ENCODE data around the gene SMG9.
"Not testable (repeated sequence)": the region's sequence is repeated elsewhere in the genome, so short reads cannot be mapped to it uniquely, and the experiment has no call there.

The SMG9 gene

DNA sequence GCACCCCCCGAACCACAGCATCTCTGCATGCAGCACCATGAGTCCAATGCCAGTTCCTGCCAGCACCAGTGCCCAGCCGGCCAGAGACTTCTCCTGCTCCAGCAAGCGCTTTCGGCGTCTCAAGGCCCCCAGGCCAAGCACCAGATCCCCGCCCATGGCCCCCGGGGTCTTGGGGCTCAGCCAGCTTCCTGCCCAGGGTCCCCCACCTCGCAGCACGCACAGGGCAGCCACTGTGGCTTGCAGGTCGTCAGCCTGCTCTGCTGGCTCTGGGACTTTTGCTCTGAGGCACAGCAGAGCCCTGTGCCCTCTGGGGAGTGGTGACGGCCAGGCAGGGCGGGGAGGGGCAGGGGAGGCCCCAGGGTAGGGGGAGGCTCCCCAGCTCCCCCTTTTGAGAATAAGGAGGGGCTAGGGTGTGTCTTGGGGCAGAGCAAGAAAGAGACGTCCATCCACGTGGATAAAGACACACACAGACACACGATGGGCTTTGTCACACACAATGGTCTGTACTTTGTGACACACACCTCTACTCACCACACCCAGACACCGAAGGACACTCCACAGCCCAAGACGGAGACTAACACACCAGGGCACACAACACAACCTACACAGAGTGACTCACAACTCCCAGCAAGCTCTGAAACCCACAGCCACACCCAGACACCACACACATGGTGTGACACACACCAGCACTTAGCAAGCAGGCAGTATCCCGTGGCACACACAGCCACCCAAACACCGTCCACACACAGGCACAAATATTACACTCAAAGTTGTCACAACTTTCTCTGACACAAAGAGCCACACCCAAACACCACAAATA is 26.2 kb upstream of the SMG9 start, which contains the start of gene KCNN4:
TSS of gene KCNN4 (minus strand) at position 268 of the 820 bp plus-strand sequence. CDS start at position 156, 112 bp downstream.
- peak; percentile 46 to 78 (median 50) for DNase-seq (ENCODE audit: low read depth in 4 of 4, low spot score in 1 of 4)

DNA sequence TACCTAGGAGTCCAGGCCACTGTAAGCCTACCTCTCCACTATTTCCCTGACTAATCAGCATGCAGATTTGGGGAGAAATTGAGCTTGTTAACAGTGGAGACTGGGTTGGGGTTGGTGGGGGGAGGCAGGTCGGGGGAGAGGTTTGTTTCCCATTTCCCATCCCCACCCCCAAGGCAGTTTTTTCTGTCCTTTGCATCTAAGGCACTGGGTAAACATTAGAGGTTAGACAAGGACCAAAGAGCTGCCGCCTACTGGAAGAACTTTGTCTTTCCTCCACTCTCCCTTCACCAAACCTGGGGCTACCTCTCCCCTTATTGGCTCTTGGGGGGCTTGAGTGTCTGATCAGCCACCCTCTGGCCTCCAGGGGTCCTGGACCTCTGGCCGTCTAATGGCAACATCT is 25.1 kb upstream of the SMG9 start:
- DNase-seq (ENCODE audit: low read depth in 4 of 4, low spot score in 1 of 4): no peak

DNA sequence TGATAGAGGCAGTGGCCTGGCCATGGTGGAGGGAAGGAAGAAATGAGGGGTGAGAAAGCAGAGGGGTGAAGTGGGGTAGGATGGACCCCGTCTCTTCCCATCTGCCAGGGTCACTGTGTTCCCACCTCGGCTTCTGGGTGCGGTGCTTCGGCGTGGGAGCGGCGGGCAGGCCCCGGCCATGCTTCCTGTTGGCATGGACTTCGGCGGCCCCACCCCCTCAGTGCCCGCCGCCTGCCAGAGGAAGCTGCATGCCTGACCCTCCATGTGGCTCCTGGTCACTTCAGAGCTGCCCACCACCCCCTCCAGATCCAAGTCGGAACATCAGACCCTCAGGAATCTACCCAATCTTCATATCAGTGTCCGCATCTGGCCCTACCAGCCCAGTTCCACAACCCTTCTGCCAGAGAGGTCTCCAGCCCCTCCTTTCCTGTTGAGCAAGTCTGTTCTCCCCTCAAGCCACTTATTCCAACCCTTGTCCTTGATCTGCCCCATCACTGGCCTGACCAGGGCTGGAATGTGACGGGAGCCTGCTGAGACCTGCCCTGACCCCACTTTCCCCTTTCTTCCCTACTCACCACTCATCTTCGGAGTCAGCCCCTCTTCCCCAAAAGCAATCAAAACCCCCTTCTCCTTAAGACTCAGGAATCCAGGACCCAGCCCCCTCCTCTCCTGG is 24.5 kb upstream of the SMG9 start:
- no peak for DNase-seq (ENCODE audit: low read depth in 4 of 4, low spot score in 1 of 4)

DNA sequence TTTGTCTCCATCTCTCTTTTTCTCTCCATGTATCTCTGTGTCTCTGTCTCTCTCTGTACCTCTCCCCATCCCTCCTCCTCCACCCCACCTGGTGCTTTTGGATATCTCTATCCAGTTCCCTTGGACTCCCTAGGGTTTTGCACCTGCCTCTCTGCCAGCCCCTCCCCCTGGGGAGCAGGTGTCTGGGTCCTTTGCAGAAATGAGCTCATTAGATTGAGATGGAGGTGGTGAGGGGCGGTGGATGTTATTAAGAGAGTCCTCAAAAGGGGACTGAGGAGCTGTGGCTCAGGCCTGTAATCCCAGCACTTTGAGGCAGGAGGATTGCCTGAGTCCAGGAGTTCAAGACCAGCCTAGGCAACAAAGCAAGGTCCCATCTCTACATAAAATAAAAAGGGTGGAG is 23.9 kb upstream of the SMG9 start:
- DNase-seq (ENCODE audit: low read depth in 4 of 4, low spot score in 1 of 4): no peak

DNA sequence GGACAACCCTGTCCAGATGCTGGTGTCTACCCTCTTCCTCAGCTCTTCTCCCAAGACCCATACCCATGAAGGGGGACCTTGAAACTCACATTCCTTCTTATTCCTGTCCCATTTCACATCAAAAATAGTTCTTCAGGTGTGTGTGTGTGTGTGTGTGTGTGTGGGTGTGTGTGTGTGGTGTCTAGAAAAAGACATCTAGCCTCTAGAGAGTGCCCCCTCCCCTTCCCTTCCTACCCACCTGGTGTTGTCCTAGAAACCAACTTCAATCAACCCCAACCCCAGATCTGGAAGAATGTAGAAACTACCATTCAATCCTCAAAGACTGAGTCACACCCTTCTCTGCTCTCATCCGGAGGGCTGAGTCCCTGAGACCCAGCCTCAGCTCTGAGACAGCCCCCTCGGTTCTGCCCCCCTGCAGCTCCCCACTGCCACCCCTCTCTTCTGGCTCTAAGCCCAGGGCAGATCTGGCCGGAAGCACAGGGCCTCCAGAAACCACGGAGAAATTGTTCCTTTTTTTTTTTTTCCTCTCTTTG is 22.5 kb upstream of the SMG9 start:
- DNase-seq (ENCODE audit: low read depth in 4 of 4, low spot score in 1 of 4): no peak

DNA sequence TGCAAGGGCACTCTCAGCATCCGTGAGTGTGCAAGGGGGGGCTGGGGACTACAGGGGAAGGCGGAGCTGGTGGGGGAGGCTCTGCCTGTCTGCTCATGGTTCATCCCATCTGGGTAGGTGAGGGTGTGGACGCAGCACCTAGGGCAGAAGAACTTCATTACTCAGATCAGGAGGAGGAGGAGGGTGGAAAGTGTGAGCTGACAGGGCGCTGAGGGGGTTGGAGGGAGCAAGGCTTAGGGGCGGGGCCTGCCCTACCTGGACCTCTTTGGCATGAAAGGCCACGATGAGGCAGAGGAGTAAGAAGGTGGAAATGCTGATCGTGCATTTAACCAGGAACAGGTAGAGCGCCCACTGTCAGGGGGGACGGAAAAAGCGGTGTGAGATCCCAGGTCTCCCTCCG is 21.5 kb upstream of the SMG9 start:
- DNase-seq (ENCODE audit: low read depth in 4 of 4, low spot score in 1 of 4): peak in 3 of 4 experiments; percentile 36 to 81 (median 53)

DNA sequence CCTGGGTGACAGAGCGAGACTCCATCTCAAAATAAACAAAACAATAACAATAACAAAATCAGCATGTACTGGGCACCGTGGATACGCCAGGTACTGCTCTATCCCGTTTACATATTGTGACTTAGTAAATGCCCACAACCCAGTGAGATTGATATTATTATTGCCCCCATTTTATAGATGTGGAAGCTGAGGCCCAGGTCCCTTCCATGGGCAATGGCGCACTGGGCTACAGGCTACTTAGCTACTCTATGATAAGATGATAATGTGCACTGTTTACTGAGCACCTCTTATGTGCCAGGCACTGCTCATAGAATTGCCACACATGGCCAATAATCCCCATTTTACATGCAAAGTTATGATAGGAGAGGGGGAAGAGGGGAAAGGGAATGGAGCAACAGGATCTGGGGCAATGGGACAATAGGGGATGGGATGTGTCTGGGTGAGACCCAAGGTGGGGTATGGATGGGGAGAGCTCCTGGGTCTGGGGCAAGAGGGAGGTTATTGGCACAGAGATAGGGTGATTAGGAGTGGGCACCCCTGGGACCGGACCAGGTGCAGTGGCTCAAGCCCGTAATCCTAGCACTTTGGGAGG is 20.6 kb upstream of the SMG9 start:
- DNase-seq (ENCODE audit: low read depth in 4 of 4, low spot score in 1 of 4): no peak

DNA sequence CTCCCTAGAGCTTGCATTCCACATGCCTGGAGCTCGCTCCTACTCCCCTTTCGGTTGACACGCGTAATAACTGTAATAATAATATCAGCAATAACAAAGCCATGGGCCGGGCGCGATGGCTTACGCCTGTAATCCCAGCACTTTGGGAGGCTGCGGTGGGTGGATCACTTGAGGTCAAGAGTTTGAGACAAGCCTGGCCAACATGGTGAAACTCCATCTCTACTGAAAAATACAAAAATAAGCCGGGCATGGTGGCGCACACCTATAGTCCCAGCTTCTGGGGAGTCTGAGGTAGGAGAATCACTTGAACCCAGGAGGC is 20.1 kb upstream of the SMG9 start:
- DNase-seq (ENCODE audit: low read depth in 4 of 4, low spot score in 1 of 4): not testable (repeated sequence)

DNA sequence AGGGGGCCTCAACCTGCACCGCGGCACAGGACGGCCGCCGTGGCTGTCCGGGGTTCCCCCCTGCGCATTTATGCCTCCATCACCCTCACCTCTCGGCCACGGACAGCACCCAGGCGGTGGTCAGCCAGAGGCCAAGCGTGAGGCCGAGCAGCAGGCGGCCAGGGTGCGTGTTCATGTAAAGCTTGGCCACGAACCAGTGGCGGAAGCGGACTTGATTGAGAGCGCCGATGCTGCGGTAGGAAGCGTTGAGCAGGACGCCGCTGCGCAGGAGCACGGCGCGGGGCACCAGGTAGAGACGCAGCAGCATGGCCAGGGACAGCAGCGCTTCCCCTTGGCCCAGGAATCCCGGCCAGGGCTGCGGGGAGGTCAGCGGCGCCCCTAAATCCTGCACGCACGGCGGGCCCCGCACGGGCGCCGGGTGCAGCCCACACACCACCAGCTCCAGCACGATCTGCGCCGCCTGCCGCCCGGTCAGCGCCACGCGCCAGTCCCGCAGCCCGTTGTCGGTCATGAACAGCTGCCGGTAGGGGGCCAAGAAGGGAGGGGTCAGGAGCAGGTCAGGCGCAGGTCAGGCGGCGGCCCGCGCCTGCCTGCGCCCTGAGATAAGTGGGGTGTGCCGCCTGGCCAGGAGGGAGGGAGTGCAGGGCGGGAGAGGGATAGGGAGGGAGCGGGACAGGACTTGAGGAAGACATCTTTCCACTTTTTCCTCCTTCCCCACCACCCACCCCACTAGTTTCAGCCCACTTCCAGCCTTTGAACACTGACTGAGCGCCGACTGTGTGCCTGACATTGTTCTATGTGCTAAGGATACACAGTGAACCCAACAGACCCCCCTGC is 19.6 kb upstream of the SMG9 start:
- DNase-seq (ENCODE audit: low read depth in 4 of 4, low spot score in 1 of 4): no peak

DNA sequence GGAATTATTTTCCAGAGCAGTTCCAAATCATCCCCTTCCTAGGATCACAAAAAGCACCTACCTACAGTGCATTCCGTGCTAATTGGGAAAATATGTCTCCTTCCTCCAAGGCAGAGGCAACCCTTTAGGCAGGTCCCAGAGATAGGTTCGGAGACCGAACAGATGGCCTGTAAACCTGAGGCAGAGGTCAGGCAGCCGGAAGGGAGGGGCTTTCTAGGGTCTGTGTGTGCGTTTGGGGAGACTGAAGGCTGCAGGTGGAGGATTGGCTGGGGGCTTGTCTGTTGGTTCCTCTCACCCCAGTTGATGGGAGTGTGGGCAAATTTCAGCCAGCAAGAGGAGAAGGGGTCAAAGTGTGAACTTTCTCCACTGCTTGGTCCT is 19.0 kb upstream of the SMG9 start:
- no peak for DNase-seq (ENCODE audit: low read depth in 4 of 4, low spot score in 1 of 4)

DNA sequence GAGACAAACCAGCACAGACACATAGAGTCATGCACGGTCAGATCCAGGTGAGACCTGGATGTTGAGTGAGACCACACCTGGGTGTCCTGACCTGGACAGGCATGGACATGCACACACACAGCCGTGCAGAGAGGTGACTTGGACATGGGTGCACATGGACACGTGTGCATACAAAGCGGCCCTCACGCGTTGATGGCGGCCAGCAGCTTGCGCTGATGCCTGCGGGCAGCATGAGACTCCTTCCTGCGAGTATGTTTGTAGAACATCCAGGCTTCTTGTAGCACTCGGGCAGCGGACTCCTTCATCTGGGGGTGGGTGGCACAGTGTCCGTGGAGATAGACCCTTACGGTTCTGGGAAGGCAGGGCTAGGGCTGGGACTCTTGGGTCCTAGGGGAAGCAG is 14.5 kb upstream of the SMG9 start:
- no peak for DNase-seq (ENCODE audit: low read depth in 4 of 4, low spot score in 1 of 4)

DNA sequence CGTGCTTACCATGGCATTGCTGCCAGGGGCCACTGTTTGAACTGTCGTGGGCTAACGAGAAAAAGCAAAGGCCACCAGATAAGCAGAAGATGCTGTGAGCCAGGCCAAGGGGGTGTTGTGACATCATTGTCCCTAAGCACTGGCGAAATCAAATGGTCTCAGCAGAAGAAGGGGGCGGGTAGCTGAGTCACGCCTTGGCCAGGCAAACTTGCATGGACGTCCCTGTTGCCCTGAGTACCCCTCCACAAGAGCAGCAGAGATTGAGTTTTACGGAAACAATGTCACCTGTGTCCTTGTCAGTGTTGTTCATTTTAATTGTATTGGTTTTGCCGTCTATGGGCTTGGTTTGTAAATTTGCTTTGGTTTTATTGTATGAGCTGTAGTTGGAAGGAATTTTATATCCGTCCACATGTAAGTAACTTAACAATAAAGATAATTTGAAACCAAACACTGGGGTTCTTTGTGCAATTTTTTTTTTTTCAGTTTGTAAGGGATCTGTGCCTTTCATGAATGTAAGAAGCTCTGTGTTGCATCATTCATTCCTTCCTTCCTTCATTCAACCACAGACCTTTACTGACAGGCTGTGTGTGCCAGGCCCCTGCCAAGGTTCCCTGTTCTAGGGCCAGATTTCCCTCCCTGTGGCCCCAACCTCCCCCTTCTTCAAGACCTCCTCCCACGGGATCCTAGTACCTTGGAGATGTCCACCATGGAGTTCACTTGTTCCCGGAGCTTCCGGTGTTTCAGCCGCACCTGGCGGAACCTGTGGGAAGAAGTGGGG is 13.7 kb upstream of the SMG9 start:
- DNase-seq (ENCODE audit: low read depth in 4 of 4, low spot score in 1 of 4): no peak

DNA sequence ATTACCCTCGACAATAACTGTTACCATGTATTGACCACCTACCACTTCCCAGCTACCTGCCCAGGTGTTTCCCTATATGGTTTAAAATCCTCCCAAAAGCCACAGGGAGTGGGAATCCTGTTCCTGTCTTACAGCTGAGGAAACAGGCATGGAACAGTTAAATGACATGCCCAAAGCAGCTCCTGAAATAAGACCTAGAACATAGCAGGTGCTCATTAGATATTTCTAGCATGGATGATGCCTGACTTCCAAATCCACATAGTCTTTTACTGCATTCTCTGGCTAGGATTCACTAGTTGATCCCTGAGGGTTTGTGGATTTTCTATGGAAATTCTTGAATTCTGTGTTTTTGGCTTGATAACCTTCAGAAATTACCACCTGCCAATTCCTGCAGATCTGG is 13.1 kb upstream of the SMG9 start:
- DNase-seq (ENCODE audit: low read depth in 4 of 4, low spot score in 1 of 4): no peak

DNA sequence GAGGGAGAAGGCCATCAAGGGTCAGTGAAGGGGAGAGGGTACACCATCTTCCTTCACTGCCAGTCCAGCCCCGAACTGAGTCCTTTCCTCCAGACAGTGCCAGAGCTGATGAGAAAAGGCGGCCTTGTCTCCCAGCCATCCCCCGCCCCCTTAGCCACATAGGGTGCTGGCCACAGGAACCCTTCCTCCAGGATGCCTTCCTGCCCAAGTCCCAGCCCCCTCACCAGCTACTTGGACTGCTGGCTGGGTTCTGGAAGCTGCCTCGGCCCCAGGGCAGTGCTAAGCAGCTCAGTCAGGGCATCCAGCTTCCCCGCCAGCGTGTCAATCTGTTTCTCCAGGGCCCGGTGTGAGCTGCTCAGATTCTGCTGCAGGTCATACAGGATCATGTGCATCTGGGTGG is 12.6 kb upstream of the SMG9 start:
- DNase-seq (ENCODE audit: low read depth in 4 of 4, low spot score in 1 of 4): no peak

DNA sequence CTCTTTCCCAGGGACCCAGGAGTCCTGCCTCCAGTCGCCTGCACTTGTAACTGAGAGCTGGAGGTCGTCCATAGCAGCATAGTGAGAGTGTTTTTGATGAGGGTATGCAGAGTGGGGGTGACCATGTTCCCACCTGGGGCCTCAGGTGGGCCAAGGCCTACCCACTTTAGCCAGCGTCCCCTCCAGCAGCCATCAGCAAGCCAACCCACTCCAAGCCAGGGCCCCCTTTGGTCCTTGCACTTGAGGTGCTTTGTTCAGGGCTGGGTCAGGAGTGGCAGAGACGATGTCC is 11.9 kb upstream of the SMG9 start:
- no peak for DNase-seq (ENCODE audit: low read depth in 4 of 4, low spot score in 1 of 4)

DNA sequence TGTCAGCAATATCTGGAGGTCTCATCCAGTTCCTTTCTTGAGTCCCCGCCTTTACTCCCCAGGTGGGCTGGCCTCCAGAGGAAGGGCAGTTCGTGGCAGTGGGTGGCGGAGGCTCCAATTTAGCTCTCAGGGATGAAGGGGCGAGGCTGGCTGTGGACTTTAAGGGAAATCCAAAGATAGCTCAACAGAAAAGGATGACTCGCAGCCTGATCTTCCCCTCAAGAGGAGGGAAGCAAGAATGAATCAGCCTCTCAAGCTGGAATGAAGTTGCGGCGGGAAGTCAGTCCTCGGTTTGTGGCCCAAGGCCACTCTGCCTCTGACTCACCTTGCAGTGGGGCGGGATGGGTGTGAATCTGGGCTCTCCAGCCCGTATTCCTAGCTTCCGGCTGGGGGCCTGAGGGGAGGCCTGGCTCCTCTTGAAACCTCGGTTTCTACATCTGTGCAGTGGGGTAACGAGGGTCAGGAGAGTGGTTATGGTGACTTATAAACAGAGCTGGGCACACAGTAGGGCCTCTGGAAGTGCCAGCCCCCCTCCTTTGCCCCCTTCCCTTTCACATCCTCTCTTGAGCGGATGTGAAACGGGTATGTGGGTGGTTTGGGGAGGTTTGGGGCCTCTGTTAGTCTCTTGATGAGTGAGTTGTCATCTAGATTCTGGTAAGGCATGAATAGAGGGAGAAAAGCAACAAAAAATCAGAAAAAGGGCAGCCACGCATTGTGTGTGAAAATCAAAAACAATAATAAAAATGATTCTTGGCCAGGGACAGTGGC is 10.5 kb upstream of the SMG9 start:
- peak in 3 of 4 experiments; percentile 45 to 84 (median 69) for DNase-seq (ENCODE audit: low read depth in 4 of 4, low spot score in 1 of 4)

DNA sequence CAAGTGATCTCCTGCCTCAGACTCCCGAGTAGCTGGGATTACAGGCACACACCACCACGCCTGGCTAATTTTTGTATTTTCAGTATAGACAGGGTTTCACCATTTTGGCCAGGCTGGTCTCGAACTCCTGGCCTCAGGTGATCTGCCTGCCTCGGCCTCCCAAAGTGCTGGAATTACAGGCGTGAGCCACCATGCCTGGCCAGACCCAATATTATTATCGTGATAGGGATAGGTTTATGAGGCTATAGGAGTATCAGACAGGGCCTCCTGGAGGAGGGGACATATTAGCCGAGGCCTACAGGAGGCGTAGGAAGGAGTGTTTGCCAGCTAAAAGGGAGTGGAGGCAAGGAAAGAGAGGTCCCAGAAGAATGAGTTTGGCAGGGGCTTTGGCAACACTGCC is 9.9 kb upstream of the SMG9 start:
- not testable (repeated sequence) for DNase-seq (ENCODE audit: low read depth in 4 of 4, low spot score in 1 of 4)

DNA sequence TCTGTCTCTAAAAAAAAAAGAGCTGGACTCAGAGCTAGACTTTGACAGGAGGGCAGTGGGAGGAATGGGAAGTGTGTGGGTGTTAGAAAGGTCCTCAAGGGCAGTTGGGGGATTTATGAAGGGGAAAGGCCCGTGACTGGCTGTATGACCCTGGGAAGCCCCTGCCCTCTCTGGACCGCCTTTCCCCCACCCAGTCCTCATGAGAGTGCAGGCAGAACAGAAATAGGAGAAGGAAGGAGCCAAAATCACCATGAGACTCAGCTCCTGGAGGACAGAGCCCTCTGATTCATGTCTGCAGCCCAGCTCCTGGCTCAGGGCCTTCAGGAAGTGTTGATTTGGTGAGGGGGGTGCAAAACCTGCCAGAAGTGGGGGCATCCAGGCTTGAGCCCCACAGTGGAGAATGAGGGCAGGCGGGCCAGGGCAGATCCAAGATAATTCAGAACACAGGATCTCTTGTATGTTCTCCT is 8.7 kb upstream of the SMG9 start:
- DNase-seq (ENCODE audit: low read depth in 4 of 4, low spot score in 1 of 4): no peak

DNA sequence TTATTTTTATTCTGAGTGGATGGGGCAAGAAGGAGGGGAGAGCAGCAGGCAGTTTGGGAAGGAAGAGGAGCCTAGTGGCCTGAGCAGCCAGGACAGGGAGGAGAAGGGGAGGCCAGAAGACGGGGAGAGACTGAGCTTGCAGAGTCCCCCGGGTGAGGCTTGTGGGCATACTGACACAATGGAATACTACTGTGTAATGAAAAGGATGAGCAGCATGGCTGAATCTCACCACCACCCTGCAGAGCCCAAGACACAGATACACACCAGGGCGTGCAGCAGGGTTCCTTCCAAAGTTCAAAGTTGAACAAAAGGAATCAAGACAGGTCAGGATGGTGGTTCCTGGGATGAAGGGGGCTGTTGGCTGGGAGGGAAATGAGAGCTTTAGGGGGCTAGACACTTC is 8.1 kb upstream of the SMG9 start:
- DNase-seq (ENCODE audit: low read depth in 4 of 4, low spot score in 1 of 4): no peak

DNA sequence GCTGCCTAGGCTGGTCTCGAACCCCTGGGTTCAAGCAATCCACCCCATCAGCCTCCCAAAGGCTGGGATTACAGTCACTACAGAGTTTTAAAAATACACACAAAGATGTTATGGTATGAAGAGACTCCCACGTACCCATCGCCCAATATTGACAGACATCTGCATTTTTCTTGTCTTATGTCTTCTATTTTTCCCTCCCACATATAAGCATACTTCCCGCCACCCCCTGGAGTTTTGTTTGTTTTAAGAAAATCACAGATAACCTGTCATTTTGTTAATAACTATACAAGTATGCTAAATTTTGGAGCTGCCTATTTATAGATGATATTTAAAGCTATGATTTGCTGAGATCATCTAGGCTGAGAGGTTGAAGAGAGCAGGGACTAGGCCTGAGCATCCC is 6.2 kb upstream of the SMG9 start:
- DNase-seq (ENCODE audit: low read depth in 4 of 4, low spot score in 1 of 4): no peak

All from stimulated activated CD4-positive, alpha-beta T cell treated with anti-CD3 and anti-CD28 coated beads, Interleukin-1b, Interleukin-23, amount 100 ng/mL, for 24 hours (primary cell).